H54 (cell line): Measurements from ENCODE around the gene C19orf38.
"Not testable (repeated sequence)": the region's sequence is repeated elsewhere in the genome, so short reads cannot be mapped to it uniquely, and the experiment has no call there.

Experiments used
- DNase-seq: peaks from one replicate; pipeline ENCODE4 v3.0.0; 2011; ENCODE audit warnings: low spot score, mixed read lengths; ENCODE audit not compliant: insufficient read length
- FAIRE-seq: peaks from 3 replicates; lab custom pipeline; 2011; peaks lifted over from hg19 to GRCh38; lab: Jason Lieb, UNC
- POLR2A ChIP-seq: IDR thresholded peaks from 2 replicates; pipeline ENCODE4 v1.6.1; 2011; ENCODE audit warnings: low read depth, mild to moderate bottlenecking, low read length

Gene C19orf38

DNA sequence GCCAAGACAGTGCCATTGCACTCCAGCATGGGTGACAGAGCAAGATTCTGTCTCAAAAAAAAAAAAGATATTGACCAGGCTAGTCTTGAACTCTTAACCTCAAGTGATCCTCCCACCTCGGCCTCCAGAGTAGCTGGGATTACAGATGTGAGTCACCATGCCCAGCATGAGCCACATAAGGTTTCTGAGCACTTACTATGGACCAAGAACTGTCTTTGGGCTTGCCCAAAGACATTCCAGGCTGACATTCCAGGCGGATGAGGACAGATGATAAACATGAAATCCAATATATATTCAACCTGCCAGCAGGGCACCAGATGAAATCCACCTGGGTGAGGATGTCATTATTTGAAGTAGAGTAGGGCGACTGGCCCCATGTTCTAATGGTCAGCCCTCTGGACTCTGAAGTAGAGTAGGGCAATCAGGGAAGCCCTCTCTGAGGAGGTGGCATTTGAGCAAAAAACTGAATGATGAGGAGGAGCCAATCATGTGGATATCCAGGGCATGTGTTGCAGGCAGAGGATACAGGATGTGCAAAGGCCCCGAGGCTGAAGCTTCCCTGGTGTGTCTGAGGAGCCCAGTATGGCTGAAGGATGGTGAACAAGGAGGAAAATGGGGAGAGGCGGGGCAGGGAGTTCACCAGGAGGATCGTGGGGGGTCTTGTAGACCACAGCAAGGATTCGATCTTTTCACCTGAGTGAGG lies 4.0 kb downstream of the C19orf38 start:
- peak; percentile 61 for DNase-seq
- peak; percentile 75 for FAIRE-seq
- no peak for TF ChIP-seq POLR2A

DNA sequence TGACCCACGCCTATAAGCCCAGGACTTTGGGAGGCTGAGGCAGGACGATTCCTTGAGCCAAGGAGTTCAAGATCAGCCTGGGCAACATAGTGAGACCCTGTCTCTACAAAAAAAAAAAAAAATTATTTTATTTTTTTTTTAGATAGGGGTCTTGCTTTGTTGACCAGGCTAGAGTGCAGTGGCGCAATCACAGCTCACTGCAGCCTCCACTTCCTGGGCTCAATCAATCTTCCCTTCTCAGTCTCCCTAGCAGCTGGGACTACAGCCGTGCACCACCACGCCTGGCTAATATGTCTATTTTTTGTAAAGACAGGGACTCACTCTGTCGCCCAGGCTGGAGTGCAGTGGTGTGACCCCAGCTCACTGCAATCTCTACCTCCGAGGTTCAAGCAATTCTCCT lies 4.7 kb downstream of the C19orf38 start:
- no peak for DNase-seq
- TF ChIP-seq POLR2A: no peak
- FAIRE-seq: no peak

DNA sequence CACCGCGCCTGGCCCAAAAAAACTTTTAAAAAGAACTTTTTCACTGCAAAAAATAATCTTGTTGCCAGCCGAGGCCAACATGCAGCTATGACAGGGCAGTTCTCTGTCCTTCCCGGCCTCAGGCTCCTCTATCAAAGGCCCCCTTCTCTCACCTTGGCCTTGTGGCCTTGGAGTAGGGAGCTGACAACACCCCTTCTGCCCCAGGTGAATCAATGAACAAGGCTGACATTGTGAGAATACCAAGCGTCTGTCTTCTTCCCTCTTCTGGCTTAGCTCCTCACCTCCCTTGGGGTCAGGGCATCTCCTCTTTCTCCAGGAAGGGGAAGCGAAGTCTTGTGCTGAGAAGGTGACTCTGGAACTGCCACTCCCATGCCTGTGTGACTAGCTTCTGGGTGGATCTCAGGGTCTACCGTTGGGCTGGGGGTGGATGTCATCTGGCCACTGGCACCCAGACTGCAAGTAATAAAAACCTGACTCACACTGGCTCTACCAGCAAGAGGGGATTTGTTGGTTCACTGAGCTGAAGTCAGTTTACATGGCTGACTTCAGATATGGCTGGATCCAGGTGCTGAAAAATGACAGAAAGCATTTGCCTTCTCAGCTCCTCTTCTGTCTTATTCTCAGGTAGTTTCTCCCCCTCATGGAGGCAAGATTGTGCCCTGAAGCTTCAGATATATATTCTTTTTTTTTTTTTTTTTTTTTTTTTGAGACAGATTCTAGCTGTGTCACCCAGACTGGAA lies 6.3 kb downstream of the C19orf38 start:
- DNase-seq: no peak
- TF ChIP-seq POLR2A: no peak
- no peak for FAIRE-seq

DNA sequence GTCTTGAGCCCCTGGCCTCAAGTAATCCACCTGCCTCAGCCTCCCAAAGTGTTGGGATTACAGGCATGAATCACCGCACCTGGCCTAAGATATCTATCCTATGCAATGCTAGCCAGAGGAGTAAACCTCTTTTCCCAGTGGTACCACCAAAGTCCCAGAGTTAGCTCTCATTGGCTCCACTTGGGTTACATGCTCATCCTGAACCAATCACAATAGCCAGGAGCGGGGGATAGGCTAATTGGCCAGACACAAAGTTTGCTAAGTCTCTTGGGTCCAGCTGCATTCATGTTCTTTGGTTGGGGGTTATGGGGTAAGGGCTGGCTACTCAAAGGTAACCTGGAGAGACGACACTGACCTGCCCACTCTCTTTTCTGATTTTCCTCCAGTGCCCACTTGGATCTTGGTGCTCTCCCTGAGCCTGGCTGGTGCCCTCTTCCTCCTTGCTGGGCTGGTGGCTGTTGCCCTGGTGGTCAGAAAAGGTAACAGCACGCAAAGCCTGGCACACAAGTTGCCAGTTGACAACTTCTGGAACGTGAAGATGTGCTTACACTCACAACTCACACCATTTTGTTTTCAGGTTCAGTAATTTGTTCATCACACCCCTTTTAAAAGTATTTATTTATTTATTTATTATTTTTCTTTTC lies 7.8 kb downstream of the C19orf38 start:
- no peak for TF ChIP-seq POLR2A
- FAIRE-seq (no peak), DNase-seq (no peak)

DNA sequence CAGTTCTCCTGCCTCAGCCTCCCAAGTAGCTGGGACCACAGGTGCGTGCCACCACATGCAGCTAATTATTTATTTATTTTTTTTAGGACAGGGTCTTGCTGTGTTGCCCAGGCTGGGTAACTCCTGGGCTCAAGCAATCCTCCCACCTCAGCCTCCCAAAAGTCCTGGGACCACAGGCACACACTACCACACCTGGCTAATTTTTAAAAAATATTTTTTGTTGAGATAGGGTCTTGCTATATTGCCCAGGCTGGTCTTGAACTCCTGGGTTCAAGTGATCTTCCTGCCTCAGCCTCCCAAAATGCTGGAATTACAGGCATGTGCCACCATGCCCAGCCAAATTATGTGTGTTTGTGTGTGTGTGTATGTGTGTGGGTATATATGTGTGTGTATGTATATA lies 8.7 kb downstream of the C19orf38 start:
- FAIRE-seq, DNase-seq: not testable (repeated sequence)

DNA sequence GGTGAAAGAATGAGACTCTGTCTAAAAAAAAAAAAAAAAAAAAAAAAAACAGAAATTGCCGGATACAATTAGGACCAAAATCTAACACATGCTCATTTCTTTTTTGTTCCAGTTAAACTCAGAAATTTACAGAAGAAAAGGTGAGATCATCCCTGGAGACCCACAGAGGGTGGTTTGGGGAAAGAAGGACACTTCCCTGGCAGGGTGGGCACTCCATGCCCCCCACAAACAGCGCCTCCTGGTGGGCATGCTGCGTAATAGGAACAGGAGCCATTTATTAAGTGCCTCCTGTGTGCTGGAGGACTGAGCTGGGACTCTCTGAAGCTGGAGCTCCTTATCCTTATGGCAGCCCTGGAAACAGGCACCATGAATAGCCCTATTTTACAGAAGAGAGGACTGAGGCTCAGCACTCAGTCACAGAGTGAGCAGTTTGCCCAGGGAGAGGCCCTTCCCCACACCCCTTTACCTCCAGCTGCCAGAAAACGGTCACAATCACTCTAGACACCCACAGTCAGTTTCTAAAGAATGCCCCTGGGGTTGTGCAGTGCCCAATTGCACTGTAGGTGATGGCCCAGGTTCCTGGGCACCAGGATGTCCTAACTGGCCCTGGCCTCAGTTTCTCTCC lies 10.1 kb downstream of the C19orf38 start:
- no peak for DNase-seq
- no peak for FAIRE-seq
- TF ChIP-seq POLR2A: no peak

DNA sequence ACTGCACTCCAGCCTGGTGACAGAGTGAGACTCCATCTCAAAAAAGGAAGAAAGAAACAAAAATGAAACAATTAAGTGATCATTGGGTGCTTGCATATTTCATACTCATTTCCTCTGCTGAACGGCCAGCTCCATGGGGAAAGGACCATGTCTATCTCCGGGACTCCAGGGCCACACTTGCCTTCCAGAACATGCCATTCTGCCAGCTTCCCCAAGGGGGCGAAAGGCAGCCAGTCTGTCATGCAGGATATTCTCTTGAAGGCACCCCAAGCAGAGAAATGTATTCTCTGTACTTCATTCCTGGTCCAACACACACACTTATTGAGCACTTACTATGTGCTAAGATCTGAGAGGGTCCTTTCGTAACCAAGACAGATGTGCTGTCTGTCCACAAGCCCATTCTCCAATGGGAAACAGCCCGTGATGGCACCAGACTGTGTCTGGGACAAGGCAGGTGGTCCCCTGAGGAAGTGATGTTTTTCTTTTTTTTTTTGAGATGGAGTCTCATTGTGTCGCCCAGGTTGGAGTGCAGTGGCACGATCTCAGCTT lies 13.0 kb downstream of the C19orf38 start:
- no peak for DNase-seq
- FAIRE-seq: no peak
- no peak for TF ChIP-seq POLR2A

DNA sequence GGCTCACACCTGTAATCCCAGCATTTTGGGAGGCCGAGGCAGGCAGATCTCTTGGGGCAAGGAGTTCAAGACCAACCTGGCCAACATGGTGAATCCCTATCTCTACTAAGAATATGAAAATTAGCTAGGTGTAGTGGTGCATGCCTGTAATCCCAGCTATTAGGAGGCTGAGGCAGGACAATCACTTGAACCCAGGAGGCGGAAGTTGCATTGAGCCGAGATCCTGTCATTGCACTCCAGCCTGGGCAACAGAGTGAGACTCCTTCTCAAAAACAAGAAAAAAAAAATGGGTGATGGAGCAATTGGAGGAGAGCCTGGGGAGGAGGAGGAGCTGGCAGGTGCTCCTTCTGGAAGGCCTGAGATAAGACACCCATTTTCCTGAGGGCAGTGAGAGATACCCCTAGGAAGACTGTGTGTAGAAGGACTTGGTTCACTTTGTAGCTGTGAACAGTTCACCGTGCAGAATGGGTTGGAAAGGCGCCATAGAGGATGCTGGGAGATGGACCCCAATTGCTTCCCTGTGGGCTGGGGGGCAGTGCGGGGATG lies 14.4 kb downstream of the C19orf38 start:
- TF ChIP-seq POLR2A: no peak
- DNase-seq: no peak
- FAIRE-seq: no peak

DNA sequence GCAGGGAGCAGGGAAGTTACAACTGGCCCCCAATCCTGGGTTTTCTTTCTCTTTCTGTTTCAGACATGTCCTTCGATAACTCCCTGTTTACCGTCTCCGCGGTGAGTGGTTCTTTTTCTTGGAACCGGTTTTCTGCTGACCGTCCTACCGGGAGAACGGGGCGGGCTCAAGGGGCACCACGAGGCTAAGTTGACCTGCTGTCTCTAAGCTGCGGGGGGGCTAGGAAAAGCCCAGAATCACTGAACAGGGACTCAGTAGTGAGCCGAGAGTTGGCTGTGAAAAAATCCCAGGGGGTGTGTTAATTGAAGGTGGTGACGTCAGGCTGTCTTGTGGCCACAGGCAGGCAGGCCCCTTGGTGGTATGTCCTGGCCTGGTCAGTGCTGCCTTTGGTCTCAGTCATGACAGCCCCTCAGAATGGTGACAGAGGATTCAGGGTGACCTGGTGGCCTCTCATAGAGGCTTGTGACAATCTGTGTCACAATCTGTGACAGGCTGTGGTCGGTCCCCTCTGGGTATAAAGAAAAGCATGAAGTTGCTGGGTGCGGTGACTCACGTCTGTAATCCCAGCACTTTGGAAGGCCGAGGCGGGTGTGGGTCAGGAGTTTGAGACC lies 15.0 kb downstream of the C19orf38 start:
- FAIRE-seq: no peak
- DNase-seq: no peak
- TF ChIP-seq POLR2A: no peak

DNA sequence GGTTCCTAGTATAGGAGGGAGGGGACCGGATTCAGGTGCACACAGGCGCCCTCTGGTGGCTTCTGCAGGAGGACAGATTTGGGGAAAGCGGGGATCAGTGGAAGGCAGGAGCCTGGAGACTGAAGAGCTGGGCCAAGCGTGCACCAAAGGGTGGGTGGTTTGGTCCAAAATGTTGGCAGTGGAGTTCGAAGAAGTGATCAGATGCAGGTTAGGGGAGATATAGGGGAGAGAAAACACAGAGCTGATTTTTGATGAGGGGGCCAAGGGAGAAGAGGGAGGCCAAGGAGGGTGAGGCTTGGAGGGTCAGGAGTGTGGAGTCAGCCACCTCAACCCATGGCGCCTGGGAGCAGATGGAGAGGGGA lies 16.3 kb downstream of the C19orf38 start:
- DNase-seq: peak; percentile 89
- no peak for FAIRE-seq
- no peak for TF ChIP-seq POLR2A

DNA sequence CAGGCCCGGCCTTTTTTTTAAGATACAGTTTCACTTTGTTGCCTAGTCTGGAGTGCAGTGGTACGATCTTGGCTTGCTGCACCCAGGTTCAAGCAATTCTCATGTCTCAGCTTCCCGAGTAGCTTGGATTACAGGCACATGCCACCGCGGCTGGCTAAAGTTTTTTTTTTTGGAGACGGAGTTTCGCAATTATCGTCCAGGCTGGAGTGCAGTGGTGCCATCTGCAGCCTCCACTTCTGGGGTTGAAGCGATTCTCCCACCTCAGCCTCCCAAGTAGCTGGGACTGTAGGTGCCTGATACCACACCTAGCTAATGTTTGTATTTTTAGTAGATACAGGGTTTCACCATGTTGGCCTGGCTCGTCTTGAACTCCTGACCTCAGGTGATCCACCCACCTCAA lies 18.3 kb downstream of the C19orf38 start:
- TF ChIP-seq POLR2A: no peak
- FAIRE-seq (no peak), DNase-seq (no peak)

DNA sequence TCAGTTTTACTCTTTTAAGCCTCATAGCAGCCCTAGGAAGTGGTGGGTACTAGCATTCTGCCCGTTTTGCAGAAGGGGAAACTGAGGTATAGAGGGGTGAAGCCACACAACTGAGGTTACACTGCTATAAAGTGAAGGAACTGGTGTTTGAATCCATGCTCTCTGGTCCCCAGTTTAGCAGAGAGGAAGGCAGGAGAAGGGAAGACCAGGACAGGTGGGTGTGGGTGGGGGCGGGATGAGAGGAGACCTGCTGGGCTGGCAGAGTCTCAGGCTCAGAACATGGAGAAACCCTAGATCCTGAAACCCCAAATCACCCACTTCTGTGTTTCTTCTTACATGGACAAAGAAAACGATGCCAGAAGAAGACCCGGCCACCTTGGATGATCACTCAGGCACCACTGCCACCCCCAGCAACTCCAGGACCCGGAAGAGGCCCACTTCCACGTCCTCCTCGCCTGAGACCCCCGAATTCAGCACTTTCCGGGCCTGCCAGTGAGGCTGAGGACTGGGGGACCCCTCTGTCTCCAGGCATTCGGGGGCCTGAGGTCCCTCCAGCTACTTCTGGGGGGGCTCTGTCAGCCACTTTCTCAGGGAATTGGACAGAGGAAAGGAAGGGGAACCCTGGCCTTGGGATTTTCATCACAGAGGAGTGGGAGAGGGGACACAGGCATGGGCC lies 20.8 kb downstream of the C19orf38 start:
- FAIRE-seq (no peak), DNase-seq (no peak)
- TF ChIP-seq POLR2A: no peak

DNA sequence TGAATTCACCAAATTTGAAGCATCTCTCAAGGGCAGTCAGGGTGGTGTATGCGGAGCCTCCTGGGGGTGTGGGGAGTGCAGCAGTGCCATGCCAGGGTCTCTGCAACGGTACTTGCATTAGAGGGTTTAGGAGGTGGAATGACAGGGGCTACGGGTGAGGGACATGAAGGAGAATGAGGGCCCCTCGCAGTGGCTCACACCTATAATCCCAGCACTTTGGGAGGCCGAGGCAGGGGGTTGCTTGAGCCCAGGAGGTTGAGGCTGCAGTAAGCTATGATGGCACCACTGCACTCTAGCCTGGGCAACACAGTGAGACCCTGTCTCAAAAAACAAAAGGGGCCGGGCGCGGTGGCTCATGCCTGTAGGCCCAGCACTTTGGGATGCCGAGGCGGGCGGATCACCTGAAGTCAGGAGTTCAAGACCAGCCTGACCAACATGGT lies 21.7 kb downstream of the C19orf38 start:
- DNase-seq, FAIRE-seq: not testable (repeated sequence)
